HL-60/S4 treated with retinoic acid at 250 ng/mL for 4 days and 3 days (cell line): ENCODE data around the gene ETS1.

Experiments
- in situ Hi-C: fragments of 300-500 bp; cut with MboI; formaldehyde crosslinking; loops from 2 replicates; pipeline ENCODE4 v1.7.0; 2022; ENCODE audit warnings: low sequenced_read_pairs

The ETS1 gene

DNA sequence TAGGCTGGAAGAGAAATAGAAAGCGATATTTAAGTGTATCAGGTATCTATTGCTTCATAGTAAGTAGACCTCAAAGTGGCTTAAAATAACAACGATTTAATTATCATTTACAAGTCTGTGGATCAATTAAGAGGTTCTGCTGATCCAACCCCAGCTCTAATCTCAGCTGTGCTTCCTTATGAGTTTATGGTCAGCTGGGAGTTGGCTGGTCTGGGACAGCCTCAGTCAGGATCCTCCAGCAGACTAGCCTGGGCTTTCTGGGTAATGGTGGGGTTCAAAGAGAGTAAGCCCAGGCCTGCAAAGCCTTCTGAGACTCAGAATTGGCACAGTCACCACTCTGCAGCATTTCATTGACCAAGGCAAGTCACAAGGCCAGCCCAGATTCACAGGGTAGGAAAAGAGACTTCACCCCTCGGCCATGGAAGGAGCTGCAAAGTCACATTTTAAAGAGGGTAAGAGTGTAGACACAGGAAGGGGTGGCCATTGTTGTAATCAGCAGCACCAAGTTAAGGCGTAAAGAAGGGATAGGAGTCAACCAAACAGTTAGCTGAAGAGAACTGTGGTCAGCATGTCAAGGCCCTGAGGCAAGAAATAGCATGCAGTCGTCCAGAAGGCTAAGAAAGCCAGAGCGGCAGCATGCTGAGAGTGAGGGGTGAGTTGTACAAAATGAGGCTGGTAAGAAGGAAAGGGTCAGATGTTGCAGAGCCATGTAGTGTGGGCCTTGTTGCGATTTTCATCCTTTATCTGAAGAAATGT, 168.2 kb downstream of the ETS1 start:
- in situ Hi-C loops: no loop called here

DNA sequence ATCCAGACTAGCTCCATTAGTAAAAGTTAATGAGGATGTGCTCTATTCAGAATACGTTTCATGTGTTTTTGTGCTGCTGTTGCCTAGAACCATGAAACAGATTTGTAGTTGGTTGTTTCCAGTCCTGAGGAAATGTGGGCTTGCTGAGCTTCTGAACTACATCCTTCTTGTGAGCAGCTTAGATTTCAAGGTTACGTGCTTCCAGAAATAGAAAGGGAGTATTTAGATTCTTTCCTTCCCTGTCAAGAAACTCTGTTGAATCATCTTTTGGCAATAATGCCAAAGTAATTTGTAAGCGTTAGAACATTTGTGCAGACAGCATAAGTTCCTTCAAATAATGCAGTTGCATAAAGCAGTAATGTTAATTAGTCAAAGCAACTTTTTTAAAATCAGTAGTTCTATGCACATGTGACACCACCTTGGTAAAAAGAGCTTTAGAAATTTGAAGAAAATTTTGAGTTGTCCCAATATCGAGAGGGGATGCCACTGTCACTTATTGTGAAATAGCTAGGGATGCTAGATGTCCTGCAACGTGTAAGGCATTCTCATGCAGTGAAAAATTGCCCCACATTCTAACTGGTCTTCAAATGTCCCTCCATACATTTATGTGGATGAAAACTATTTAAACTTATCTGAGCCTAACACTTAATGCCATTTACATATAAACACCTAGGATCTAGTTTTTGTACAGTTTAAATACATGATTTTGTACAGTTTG, 169.6 kb downstream of the ETS1 start:
- in situ Hi-C loops: no loop called here

DNA sequence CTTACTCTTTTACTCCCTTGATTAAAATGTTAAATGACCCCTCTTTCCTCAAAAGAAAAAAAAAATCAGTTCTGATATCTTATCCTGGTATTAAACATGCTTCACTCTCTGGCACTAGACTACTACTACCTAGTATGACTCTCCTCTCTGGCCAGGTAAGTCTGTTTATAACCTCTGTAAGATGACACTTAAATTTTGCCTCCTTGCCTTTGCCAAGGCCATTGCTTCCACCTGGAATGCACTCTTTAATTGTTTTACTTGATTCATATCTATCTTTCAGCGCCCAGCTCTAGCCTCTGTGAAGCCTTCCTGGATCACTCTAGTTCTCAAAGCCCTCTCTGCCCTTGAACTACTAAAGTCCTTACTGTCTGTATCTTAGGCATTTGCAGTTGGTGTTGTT, 170.4 kb downstream of the ETS1 start:
- in situ Hi-C loops: no loop called here

DNA sequence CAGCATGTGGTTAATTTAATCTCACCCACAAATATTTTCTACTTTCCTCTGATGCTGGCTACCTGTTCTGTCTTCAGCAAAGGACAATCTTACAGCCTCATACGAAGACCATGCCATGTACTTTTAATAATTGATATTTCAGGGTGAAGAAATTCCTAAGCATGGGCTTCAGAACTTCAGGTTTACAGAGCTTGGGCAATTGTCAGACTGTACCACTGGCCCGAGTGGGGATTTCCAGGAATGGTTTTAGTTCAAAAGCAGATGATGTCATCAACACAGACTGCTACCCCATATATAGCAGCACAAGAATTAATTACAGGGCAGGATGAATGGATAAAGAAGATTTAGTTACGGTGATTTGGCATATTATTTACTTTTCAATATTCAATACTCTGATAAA, 171.8 kb downstream of the ETS1 start:
- in situ Hi-C loops: no loop called here

DNA sequence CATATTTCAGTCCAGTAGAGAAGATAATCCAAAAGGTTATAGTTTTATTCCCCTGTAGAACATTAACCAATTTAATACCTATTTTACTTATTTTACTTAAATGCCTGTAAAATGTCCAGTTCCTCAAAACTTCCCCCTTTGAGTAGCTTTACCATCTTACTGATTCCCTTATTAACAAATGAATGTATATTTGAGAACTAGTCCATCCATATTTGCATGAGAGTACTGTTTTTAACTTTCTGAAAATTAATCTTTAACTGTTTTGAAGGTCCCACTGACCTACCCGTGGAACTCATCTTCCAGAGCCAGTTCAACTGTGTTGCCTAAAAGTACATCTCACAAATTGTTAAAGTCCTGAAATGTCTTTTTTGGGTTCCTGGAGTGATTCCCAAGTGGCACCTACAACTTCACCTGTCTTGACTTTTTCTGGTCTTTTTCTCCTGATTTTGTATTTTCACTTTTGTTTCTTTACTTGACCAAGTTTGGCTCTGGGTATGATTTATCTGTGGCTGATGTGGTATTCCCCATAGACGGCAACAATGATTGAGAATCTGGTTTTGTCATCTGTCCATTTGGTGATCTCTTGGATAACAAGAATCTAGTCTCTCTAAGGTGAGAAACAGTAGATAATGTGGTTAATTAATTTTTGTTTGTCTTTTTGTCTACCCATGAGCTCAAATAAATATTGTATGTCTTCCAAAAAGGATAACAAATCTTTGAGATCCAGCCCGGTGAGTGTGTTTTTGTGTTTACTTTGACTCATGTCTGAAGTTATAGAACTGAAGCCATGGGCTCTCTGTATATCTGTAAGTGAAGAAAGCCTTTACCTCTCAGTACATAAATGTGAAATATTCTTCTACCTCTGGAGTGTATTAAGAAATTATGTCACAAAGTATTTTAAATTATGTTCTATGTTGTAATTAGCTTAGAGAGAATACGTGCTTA, 174.2 kb downstream of the ETS1 start:
- in situ Hi-C loops: no loop called here

DNA sequence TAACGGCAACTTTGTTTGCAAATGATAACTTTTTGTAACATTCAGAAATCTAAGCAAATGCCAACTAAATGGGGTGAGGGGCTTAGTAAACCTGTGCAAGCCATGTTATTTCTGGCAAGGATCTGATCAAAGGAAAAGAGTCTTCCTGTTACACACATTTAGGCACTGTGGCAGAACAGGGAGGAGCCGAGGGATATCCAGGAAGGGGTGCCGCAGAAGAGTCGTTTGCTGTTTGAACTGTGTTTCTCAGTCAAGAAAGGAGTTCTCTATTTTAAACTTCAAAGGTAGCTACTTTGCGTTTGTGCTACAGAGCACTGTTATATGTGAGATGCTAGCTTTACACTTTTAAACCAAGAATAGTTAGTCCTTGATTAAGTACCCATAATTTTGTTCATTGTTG, 175.5 kb downstream of the ETS1 start:
- in situ Hi-C loops: no loop called here

DNA sequence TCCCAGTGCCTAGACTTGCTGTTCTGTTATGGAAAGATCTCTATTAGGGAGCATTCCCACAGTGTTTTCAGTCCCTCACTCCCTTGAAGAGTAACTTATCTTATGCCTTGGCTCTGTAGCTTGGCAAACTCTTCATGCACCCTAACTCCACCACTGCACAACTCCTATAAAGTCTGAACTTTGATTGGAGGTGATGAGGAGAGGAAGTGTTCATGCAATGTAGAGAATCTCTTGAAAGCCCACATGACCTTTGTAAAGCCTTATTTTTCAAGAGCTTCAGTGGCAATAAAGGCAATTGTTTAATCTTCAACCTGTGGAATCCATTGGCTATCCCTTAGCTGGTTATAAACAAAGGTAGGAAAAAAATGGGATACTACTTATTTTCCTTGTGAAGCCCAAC, 176.2 kb downstream of the ETS1 start:
- in situ Hi-C loops: no loop called here

DNA sequence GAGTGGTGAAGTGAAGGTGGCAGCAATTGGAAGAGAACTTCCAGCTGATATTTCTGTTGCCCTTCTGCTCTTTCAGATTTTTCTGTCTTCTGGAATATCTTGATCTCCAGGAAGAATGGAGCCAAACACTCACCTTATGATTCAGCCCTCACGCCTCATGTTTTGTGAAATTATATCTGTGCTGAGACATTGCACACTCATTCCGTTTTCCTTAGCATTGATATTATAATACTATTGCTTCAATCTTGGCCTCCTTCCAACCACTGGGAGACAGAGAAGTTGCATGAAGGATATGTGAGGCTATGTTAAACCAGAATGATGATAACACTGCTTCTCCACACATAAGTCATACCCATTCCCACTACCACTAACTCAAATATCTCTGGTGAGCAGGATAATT, 177.9 kb downstream of the ETS1 start:
- in situ Hi-C loops: no loop called here
